RPMI8226 (cell line): ENCODE data around the gene SRP9.
"Not testable (repeated sequence)": the region's sequence is repeated elsewhere in the genome, so short reads cannot be mapped to it uniquely, and the experiment has no call there.

Experiments
- DNase-seq: peaks from one replicate; pipeline ENCODE4 v3.0.0-alpha.2; 2015

The SRP9 gene

DNA sequence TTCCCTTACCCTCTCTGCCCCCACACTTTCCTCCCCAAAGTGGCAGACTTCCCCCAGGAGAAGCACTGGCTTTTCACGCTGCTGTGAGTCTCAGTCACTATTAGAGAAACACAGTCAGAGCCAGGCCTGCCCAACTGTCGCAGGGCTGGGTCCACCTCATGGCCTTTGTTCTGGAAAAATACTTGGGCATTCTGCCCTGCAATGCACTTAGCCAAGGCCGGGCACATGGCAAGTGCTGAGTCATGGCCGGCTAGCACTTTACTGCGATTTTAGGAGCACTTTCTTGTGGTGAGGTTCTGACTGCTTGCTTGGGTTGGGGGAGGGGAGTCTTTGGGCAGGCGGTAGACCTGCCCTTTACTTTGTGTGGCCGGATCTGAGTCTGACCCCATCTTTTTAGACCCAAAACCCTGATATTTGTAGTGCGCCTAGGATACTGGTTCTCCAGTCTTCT is 40.0 kb downstream of the SRP9 start:
- DNase-seq: peak; percentile 90

DNA sequence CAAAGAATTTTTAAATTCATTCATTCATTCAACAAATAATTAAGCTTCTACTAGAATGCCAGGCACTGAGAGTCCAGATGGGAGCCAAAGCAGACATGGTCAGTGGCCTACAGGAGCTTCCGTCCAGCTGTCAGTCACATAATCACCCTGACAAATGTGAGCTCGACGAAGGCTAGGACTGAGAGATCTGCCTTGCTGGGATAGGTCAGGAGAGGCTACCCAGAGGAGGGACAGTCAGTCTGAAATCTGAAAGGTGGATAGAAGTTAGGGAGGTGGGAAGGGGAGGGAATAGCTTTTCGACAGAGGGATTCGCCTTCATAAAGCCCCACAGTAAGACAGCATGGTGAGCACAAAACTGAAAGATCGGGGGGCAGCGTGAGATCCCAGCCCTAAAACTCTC is 40.6 kb downstream of the SRP9 start:
- DNase-seq: no peak

DNA sequence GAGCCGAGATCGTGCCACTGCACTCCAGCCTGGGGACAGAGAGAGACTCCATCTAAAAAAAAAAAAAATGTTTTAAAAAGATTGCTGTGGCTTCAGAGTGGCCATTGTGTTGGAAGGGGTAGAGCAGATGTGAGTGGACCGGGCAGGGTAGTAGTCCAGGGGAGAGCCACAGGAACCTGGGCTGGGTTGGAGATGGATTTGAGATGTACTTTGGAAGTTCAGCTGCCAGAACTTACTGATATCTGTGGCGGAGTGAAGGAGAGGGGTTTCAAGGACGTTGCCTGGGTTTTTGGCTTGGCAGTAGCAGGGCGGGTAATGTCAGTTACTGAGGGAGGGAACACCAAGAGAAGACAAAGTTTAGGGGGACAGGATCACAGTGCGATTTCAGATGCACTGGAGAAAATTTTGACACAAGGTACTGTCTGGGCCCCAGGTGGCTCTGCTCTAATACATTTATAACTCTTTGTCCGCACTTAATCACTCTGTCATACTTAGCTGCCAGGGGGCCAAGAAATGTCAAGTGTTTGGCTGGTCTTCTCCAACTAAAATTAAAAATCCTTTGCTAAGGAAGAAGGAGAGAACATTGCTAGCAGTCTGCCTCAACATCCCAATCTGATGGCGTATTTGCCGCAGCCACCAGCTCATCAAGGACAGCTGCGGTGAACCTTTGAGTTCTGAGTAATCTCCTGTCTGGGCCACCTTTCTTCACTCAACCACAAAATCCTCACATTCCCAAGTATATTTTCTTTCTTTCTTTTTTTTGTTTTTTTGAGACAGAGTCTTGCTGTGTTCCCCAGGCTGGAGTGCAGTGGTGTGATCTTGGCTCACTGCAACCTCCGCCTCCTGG is 41.9 kb downstream of the SRP9 start:
- DNase-seq: no peak

DNA sequence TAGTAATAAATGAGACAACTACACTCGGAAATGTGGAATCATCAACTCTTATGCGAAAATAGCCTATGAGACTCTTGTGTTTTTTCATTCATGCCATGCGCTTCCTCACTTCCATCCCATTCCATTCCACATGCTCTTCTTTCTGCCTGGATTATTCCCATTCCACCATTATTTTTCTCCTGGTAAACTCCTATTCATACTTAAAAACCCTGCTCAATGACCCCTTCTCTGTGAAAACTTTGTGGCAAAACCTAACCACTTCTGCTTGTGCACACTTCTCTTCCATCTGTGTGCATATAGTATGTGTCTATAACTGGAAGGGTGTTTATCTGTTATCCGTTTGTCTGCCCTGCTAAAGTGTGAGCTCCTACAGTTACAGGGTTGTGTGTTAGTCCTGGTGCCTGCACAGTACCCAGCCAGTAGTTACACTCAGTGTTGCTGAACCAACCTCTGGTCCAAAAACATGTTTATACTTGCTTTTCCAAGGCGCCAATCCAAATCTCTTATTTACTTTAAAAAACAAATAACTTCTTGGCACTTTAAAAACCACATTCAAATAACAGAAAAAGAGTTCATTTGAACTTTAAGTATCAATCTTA is 43.0 kb downstream of the SRP9 start:
- no peak for DNase-seq

DNA sequence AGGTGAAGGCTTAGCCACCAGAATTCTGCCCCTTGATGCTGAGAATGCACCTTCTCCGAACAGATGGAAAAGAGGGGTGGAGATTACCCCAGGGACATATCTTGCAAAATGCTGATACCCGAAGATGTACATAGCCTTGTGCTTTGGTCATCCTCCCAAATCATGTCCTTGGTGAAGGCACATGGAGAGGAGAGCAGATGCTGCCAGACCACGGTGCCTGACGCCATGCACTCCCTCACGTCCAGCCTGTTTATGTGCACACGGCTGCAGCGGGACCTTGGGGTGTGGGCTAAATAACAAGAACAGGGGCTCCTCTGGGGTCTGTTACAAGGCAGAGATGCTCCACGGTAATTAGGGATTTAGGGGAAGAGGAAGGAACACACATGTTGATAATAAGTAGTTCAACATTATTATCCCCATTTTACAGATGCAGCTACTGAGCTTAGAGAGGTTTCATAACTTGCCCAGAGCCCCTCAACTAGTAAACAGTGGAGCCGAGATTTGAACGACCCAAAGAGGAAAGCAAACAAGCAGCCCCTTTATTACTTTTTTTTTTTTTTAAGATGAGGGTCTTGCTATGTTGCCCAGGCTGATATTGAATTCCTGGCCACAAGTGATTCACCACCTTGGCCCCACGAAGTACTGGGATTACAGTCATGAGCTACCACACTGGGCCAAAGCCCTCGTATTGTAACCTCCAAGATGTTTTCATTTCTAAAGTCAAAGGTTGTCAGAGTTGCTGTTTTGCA is 45.2 kb downstream of the SRP9 start:
- DNase-seq: no peak

DNA sequence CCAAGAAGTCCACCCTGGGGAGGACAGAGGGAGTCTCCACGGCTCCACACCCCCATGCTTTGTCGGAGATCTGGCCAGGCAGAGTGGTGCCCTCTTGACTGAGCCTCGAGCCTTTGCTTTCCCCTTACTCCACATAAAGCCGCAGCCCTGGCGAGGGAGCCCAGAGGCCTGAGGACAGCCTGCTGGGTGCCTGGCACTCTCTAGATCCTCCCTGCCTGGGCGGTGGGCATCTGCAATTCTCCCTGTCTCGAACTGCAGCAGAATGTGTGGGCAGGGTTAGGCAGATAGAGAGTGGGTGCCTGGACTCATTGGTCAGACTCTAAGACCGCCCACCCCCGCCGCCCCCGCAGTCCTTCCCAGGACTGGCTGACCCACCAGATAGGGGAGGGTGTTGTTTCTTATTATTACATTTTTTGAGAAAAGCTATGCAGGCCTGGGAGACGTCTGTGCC is 46.2 kb downstream of the SRP9 start:
- DNase-seq: no peak

DNA sequence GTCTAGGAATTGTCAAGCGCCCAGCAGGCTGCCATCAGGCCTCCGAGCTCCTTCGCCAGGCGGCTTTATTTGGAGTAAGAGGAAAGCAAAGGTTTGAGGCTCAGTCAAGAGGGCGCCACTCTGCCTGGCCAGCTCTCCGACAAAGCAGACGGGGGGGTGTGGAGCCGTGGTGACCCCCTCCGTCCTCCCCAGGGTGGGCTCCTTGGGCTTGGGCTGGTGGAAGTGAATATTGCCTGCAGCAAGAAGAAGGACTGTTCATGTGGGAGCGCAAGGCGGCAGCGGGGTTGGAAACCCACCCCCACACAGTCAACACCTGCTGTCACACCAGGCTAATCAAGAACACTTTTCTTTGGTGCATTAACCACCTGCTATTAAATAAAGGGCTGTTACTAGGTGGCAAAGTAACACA is 46.9 kb downstream of the SRP9 start:
- no peak for DNase-seq

DNA sequence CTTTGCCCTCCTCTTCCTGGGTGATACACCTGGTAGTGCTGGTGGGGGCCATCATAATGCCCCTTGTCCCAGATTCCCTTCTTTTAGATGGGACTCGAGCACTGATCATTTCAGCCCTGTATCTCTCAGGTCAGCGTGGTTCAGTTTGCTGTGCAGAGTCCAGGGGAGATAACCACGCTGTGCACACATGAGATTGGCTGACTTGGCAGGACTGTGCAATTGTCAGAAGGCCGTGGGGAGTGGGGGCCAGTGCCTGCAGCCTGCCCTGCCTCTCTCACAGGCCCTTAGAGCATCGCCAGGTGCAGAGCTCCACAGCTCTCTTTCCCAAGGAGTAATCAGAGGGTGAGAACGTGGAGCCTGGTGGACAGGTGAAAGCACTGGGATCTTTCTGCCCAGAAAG is 47.5 kb downstream of the SRP9 start:
- no peak for DNase-seq

DNA sequence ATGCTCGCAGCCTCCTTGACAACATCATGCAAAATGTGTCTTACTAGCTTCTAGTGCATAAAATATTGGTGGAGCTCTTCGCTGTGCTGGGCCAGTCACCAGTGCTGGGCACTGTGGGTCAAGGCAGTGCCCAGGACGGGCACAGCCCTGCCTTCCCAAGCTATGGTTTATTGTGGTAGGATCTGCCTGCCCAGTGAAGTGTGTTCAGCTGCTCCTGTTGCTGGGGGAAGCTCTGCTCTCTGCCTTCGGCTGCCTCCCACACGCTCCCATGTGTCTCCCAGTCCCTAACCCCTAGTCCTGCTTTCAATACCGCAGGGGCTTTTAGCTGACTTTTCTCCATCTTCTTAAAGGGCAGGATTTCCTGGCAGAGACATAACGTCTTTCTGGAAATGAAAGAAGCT is 48.0 kb downstream of the SRP9 start:
- DNase-seq: no peak

DNA sequence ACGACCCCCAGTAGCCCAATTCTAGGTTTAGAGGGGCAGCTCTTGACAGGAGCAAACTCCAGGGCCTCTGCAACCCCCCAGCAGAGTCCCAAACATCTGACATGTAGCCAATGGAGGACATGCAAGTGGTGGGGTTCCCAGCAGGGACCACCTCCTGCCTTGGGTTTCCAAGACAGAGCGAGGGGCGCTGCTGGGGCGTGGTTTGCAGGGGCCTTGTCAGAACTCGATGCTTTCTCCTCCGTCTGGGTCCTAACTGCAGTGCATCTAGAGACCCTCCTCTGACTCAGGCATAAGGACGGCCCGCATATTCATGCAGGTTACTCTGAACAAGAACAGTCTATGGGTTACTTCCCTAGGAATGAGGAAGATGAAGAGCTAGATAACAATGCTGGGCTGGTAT is 49.5 kb downstream of the SRP9 start:
- DNase-seq: no peak

DNA sequence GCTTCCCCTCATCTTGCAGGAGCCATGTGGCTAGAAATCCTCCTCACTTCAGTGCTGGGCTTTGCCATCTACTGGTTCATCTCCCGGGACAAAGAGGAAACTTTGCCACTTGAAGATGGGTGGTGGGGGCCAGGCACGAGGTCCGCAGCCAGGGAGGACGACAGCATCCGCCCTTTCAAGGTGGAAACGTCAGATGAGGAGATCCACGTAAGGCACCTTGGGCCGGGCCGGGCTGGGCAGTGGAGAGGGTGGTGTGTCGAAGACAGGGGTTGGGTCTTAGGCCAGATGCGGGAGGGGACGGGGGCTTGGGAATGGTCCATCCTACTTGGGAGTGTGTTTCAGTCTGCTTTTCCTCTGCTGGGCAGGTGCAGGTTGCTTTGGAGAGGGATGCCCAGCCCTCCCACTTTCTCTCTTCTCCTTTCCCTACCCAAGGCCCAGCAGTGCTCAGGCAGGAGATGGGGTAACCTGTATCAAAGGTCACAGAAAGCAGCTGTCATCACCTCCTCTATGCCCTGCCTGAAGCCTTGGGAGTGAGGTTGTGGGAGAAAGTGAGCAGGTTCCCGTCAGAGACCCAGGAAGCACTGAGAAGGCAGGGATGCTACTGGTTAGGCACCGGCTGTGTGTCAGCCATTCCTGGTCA is 51.2 kb downstream of the SRP9 start:
- DNase-seq: no peak

DNA sequence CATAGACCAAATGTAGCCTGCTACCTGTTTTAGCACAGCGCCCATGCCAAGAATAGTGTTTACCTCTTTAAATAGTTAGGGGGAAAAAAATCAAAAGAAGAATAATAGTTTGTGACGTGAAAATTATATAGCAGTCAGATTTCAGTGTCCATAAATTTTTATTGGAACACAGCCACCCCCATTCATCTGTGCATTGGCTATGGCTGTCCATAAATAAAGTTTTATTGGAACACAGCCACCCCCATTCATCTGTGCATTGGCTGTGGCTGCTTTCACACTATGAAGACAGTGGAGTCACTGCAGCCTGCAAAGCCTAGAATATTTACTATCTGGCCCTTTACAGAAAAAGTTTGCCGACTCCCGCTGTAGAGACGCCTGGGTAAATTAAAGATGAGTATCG is 53.2 kb downstream of the SRP9 start:
- DNase-seq: no peak

DNA sequence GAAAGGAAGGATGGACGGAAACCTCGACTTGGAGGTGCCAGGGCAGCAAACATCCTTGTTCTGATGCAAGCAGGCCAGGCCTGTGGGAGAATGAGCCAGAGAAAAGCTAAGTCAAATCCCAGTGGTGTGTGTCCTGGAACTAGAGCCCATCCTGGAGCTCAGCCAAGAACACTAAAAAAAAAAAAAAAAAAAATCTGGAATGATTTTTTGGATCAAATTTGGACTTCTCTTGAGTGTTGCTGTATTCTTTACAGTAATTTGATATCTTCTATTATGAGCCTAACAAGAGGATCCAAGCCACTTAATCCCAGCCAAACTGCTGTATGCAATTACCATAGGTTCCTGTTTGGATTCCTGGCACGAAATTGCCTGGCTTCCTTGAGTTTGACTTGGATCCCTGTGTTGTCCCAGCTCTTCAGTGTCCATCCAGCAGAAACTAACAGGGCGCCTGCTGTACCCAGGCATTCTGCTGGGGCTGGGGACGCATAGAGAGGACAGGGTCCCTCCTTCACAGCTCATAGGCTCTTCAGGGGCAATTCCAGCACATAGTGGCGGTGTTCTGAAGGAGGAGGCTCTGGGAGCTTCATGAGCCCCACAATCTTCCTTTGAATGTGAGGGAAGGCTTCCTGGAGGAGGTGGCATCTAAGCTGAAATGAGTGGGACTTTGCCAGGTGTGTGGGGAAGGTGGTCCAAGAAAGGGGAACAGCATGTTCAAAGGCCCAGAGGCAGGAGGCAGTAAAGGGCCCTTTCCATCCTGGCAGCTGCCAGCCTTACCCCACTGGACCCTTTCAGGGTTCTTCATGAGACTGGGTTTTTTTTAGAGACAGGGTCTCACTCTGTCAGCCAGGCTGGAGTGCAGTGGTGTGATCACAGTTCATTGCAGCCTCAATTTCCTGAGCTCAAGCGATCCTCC is 57.0 kb downstream of the SRP9 start:
- DNase-seq: no peak

DNA sequence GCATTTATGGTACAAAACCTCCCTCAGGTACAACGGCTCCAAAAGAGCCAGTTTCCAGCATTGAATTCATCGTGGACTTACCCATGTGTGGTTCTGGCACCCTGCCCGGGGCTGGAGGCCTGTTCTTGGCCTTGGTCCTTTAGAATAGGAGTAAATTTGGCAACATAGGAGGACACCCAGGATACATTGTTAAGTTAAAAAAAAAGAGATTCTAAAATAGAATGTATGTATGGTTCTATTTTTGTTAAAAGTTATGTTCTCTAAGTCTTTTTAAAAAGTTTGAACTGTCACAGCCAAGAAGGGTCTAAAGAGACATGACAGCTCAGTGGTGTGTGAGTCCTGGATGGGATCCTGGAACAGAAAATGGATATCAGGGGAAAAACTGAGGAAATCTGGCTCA is 58.2 kb downstream of the SRP9 start:
- peak; percentile 39 for DNase-seq

DNA sequence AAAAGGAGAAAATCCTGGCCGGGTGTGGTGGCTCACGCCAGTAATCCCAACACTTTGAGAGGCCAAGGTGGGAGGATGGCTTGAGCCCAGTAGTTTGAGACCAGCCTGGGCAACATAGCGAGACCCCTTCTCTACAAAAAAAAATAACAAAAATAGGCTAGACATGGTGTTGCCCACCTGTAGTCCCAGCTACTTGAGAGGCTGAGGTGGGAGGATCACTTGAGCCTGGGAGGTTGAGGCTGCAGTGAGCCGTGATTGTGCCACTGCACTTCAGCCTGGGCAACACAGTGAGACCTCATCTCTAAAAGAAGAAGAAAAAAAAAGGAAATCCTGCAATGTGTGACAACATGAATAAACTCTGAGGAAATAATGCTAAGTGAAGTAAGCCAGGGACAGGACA is 58.7 kb downstream of the SRP9 start:
- DNase-seq: not testable (repeated sequence)

DNA sequence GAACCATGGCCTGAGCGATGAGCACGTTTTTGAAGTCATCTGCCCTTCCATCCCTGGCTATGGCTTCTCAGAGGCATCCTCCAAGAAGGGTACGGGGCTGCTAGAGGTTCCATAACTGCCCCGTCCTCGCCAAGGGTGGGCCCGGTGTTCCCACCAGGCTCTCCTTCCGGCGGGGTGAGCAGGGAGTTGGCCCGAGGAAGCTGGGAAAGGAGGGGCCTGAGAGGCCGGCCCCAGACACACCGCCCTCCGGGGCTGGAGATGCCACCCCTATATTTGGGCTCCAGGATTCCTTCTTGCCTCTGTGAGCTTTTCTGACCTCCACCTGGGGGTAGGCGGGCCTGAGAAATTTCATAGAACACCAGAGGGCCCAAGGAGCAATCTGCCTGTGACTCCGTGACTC is 61.2 kb downstream of the SRP9 start:
- no peak for DNase-seq
